Measurements from ENCODE around the gene RNF112. TPM values are rescaled to one million over a fixed set of nuclear protein-coding genes. Genes with fewer than 3 reads are reported as not detected.
"Not testable (repeated sequence)": the region's sequence is repeated elsewhere in the genome, so short reads cannot be mapped to it uniquely, and the experiment has no call there.

RNF112 gene
- total RNA-seq, 3 donors from 2014 or later (not counting 1 experiment from before 2014, with no cell fraction given), result 1.0 to 5.1 (median 5.0) TPM

DNA sequence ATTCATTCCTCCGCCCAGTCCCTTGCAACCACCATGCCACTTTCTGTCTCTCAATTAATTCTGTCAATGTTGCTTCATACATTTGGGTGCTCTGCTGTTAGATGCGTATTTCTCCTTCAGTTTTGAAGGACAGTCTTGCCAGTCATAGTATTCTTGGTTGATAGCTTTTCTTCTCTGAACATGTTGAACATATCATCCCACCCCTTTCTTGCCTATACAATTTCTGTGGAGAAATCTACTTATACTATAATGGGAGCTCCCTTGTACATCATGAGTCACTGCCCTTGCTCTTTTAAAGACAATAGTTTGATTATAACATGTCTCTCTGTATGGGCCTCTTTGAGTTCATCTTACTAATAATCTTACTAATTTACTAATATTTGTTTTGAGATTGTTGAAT is 34.1 kb downstream of the RNF112 start:
- WGBS (ENCODE audit: insufficient coverage), result 86% methylated on average over 2 of the region's 2 CpGs

DNA sequence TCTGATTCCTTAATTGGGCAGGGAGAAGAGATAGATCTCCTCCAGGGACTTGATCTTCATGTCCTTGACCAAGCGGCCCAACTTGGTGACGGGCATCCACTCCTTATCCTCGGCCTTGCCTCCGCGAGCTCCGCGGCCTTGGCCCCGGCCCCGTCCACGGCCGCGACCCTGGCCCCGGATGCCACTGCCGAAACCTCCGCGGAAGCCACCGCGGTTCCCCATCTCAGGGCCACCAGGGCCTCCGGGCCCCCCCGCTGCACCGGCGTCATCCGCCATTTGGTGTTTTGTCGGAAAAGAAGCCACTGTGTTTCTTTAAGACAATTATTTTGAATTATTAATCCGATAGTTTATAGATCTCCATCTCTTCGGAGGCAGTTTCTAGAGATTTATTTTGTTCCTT is 35.5 kb downstream of the RNF112 start:
- peaks cover 5 to 23% of the 10 kb centered on the region in 2 donors for H3K27me3 Mint-ChIP-seq (ENCODE audit: low read depth in 2 of 2)
- H3K27me3 ChIP-seq (ENCODE audit: control insufficient read depth, insufficient read depth, low read length); H3K4me3 ChIP-seq (ENCODE audit: low read length); H3K9me3 ChIP-seq (ENCODE audit: control insufficient read depth, insufficient read depth, low read length); H3K27ac Mint-ChIP-seq; ATAC-seq; intact Hi-C loops (cut with micrococcal nuclease); H3K4me1 ChIP-seq (ENCODE audit: control insufficient read depth, insufficient read depth, low read length); H3K4me3 Mint-ChIP-seq; H3K9me3 Mint-ChIP-seq; H3K4me1 Mint-ChIP-seq; H3K36me3 Mint-ChIP-seq; H3K36me3 ChIP-seq (ENCODE audit: control insufficient read depth, insufficient read depth, low read length); H3K27ac ChIP-seq (ENCODE audit: low read length): not testable (repeated sequence)
- 90% methylated on average over 25 of the region's 26 CpGs for WGBS (ENCODE audit: insufficient coverage)
- DNase-seq, result peak in 1 of 2 donors; percentile 14

More for the DNA sequence above, 34.1 kb downstream of the RNF112 start:
- DNase-seq, result no peak
- no peaks in the 10 kb centered on the region for H3K36me3 ChIP-seq (ENCODE audit: control insufficient read depth, insufficient read depth, low read length)
- no peak overlapping the region for H3K27ac ChIP-seq (ENCODE audit: low read length)
- no peak for TF ChIP-seq CTCF (IDR thresholded peaks at IDR 0.05)
- no peak overlapping the region for H3K4me3 Mint-ChIP-seq
- peaks cover 9 to 23% of the 10 kb centered on the region in 2 donors for H3K27me3 Mint-ChIP-seq (ENCODE audit: low read depth in 2 of 2)
- H3K4me3 ChIP-seq (ENCODE audit: low read length), result no peak overlapping the region
- H3K36me3 Mint-ChIP-seq, result peaks cover 9% of the 10 kb centered on the region
- H3K27me3 ChIP-seq (ENCODE audit: control insufficient read depth, insufficient read depth, low read length), result no peaks in the 10 kb centered on the region
- H3K9me3 ChIP-seq (ENCODE audit: control insufficient read depth, insufficient read depth, low read length), result peaks cover 7% of the 10 kb centered on the region
- H3K27ac Mint-ChIP-seq, result no peak overlapping the region
- H3K9me3 Mint-ChIP-seq, result peaks cover 0 to 3% of the 10 kb centered on the region in 2 donors
- intact Hi-C loops (cut with micrococcal nuclease), result no loop called here
- no peaks in the 10 kb centered on the region for H3K4me1 ChIP-seq (ENCODE audit: control insufficient read depth, insufficient read depth, low read length)
- no peak for ATAC-seq
- H3K4me1 Mint-ChIP-seq, result peaks cover 6 to 8% of the 10 kb centered on the region in 2 donors

- Mint-ChIP-seq H3K27ac (no peak overlapping the region), H3K36me3 (peaks cover 9% of the 10 kb centered on the region), H3K9me3 (peaks cover 0 to 3% of the 10 kb centered on the region in 2 donors), H3K27me3 (ENCODE audit: low read depth in 2 of 2) (peaks cover 7 to 24% of the 10 kb centered on the region in 2 donors), H3K4me3 (peak overlapping the region; percentile 32), H3K4me1 (peaks cover 6 to 8% of the 10 kb centered on the region in 2 donors)
- H3K27me3 ChIP-seq (ENCODE audit: control insufficient read depth, insufficient read depth, low read length), result no peaks in the 10 kb centered on the region
- peaks cover 7% of the 10 kb centered on the region for H3K9me3 ChIP-seq (ENCODE audit: control insufficient read depth, insufficient read depth, low read length)
- H3K27ac ChIP-seq (ENCODE audit: low read length), result no peak overlapping the region
- peak; percentile 66 to 93 (median 77) for ATAC-seq
- peak; percentile 87 for TF ChIP-seq CTCF (IDR thresholded peaks at IDR 0.05)
- H3K4me1 ChIP-seq (ENCODE audit: control insufficient read depth, insufficient read depth, low read length), result no peaks in the 10 kb centered on the region
- peak; percentile 57 to 85 for DNase-seq
- H3K36me3 ChIP-seq (ENCODE audit: control insufficient read depth, insufficient read depth, low read length), result no peaks in the 10 kb centered on the region
- intact Hi-C loops (cut with micrococcal nuclease), result loop anchor here (1.0 kb wide), 1 partner anchor 85 kb away; the partner anchor contains the start of gene B9D1
- WGBS (ENCODE audit: insufficient coverage), result 34% methylated on average over 3 of the region's 3 CpGs
- no peak overlapping the region for H3K4me3 ChIP-seq (ENCODE audit: low read length)
These were observed 36.1 kb downstream of the RNF112 start for GRCh38 chr17:19447085-19447583.

GRCh38 chr17:19448341-19449268 is 37.6 kb downstream of the RNF112 start:
- H3K27me3 ChIP-seq (ENCODE audit: control insufficient read depth, insufficient read depth, low read length), result no peaks in the 10 kb centered on the region
- intact Hi-C loops (cut with micrococcal nuclease), result no loop called here
- no peak for TF ChIP-seq CTCF (IDR thresholded peaks at IDR 0.05)
- DNase-seq, result no peak
- ATAC-seq, result no peak
- H3K4me1 ChIP-seq (ENCODE audit: control insufficient read depth, insufficient read depth, low read length), result no peaks in the 10 kb centered on the region
- H3K27ac Mint-ChIP-seq, result no peak overlapping the region
- WGBS (ENCODE audit: insufficient coverage), result 48% methylated on average over 6 of the region's 8 CpGs
- H3K9me3 ChIP-seq (ENCODE audit: control insufficient read depth, insufficient read depth, low read length), result no peaks in the 10 kb centered on the region
- H3K27ac ChIP-seq (ENCODE audit: low read length), result no peak overlapping the region
- H3K36me3 Mint-ChIP-seq, result no peaks in the 10 kb centered on the region
- no peaks in the 10 kb centered on the region for H3K36me3 ChIP-seq (ENCODE audit: control insufficient read depth, insufficient read depth, low read length)
- no peak overlapping the region for H3K4me3 ChIP-seq (ENCODE audit: low read length)
- H3K4me3 Mint-ChIP-seq, result no peak overlapping the region
- peaks cover 9 to 30% of the 10 kb centered on the region in 2 donors for H3K27me3 Mint-ChIP-seq (ENCODE audit: low read depth in 2 of 2)
- H3K9me3 Mint-ChIP-seq, result no peaks in the 10 kb centered on the region
- peaks cover 6 to 8% of the 10 kb centered on the region in 2 donors for H3K4me1 Mint-ChIP-seq

All from natural killer cell (primary cell).